ENCODE measurements around the gene FOXF1. TPM values are rescaled to one million over a fixed set of nuclear protein-coding genes. Genes with fewer than 3 reads are reported as not detected.

Gene FOXF1
- total and polyA plus RNA-seq, 9 of the 15 experiments (the other 6 are each of a cell fraction or from before 2014, with no cell fraction given), result 0.04 TPM; not detected in 8

DNA sequence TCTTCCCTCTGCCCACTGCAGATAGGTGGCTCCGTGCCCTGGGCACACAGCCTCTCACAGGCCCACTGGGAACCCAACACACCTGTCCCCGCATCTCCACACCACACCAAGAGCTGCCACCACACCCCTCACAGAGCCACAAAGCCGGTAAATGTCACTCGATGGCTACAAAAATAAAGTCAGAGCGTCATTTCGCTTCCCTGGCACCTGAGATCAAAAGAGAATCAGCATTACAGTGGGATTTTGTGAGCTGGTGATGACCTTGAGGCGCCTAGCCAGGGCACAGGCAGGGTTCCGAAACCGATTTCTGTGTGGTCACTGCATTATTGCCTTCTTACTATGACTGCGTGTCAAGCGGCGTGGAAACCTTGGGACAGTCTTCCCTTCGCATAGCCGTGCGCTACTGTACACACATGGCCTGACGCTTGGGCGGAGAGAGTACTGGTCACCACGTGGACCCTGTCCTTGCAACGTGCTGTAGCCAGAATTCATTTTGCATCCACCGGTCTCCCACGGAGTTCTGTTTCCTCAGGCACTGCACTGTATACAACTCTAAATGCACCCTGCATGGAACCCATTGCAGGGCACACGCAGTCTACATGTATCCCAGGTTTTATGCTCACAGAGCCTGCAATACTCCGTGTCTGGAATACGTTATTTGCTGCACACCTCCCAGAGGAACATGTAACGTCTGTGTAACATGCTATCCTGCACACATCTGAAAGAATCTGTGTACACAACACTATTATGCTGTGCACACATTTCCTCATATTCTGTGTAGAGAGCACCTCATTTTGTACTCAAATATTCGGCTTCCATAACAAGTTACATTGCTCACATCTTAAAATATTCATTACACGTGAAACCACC, 5.8 kb upstream of the FOXF1 start:
- in situ Hi-C loops (cut with MboI), result no loop called here
- H3K4me3 ChIP-seq, result no peak overlapping the region
- POLR2A ChIA-PET, result interaction anchor here (0.5 kb wide), 1 partner anchor 1242 kb away, joined by 3 read pairs; no protein-coding TSS in a partner anchor
- no peaks in the 10 kb centered on the region for H3K9me1 ChIP-seq (ENCODE audit: control insufficient read depth, insufficient read depth, low read length)
- H3K4me2 ChIP-seq (ENCODE audit: insufficient read depth, low read length), result no peak overlapping the region
- no peak for ATAC-seq
- no TSS peak for BruUV-seq (replicated peaks)
- H3K4me1 ChIP-seq (replicated peaks in 1 of 2; ENCODE audit: control insufficient read depth in 2 of 2, insufficient read depth in 2 of 2, low read length in 2 of 2), result peaks cover 0 to 11% of the 10 kb centered on the region in 2 experiments; a peak in 1 of 5 replicates
- intact Hi-C loops (cut with micrococcal nuclease), result no loop called here
- no peak for FAIRE-seq
- H3K9ac ChIP-seq (ENCODE audit: insufficient read depth in 1 of 2, low read depth in 2 of 2, low read length in 2 of 2), result no peak overlapping the region
- H3K9me3 ChIP-seq (replicated peaks; ENCODE audit: control insufficient read depth, insufficient read depth, low read depth, low read length), result no peaks in the 10 kb centered on the region
- no peaks in the 10 kb centered on the region for H3K79me2 ChIP-seq (ENCODE audit: control insufficient read depth, insufficient read depth, low read length)
- no peak for DNase-seq (ENCODE audit: extremely low read depth in 1 of 4, low spot score in 3 of 4)
- H3K36me3 ChIP-seq (ENCODE audit: control insufficient read depth, insufficient read depth, low read length), result no peaks in the 10 kb centered on the region
- CTCF ChIA-PET (ENCODE audit: low intra/inter-chr PET ratio), result no interaction called here
- 3% methylated on average over 27 of the region's 27 CpGs for WGBS (ENCODE audit: insufficient coverage, low coverage, missing lambda C conversion rate)
- H3K27me3 ChIP-seq (ENCODE audit: control insufficient read depth in 2 of 2, insufficient read depth in 2 of 2, low read length in 2 of 2), result peaks cover 45 to 80% of the 10 kb centered on the region in 2 experiments
- no peak overlapping the region for H2AFZ ChIP-seq (ENCODE audit: low read depth, low read length)
- H3K27ac ChIP-seq (ENCODE audit: extremely low read depth, low read depth, low read length), result no peak overlapping the region
- peaks cover 6% of the 10 kb centered on the region; the same call in 1 of the 2 replicates for H4K20me1 ChIP-seq (replicated peaks; ENCODE audit: control insufficient read depth, insufficient read depth, low read length)
- TF ChIP-seq MTA2 (IDR thresholded peaks at IDR 0.05; ENCODE audit: low read depth), result no peak
- TF ChIP-seq, protein P1, sequence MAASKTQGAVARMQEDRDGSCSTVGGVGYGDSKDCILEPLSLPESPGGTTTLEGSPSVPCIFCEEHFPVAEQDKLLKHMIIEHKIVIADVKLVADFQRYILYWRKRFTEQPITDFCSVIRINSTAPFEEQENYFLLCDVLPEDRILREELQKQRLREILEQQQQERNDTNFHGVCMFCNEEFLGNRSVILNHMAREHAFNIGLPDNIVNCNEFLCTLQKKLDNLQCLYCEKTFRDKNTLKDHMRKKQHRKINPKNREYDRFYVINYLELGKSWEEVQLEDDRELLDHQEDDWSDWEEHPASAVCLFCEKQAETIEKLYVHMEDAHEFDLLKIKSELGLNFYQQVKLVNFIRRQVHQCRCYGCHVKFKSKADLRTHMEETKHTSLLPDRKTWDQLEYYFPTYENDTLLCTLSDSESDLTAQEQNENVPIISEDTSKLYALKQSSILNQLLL (CRISPR knock-in tag; IDR thresholded peaks at IDR 0.05; ENCODE audit: borderline replicate concordance), result no peak
- no peak for TF ChIP-seq ZNF174 (CRISPR knock-in tag; IDR thresholded peaks at IDR 0.05)
- TF ChIP-seq, protein P2, sequence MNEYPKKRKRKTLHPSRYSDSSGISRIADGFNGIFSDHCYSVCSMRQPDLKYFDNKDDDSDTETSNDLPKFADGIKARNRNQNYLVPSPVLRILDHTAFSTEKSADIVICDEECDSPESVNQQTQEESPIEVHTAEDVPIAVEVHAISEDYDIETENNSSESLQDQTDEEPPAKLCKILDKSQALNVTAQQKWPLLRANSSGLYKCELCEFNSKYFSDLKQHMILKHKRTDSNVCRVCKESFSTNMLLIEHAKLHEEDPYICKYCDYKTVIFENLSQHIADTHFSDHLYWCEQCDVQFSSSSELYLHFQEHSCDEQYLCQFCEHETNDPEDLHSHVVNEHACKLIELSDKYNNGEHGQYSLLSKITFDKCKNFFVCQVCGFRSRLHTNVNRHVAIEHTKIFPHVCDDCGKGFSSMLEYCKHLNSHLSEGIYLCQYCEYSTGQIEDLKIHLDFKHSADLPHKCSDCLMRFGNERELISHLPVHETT (CRISPR knock-in tag; conservative IDR thresholded peaks at IDR 0.05 in 1 of 2, IDR thresholded peaks at IDR 0.05 in 1 of 2), result no peak
- no peak for TF ChIP-seq HNRNPK (IDR thresholded peaks at IDR 0.05; ENCODE audit: low read depth, low read length, poor library complexity, severe bottlenecking)
- TF ChIP-seq CBX2 (IDR thresholded peaks at IDR 0.05; ENCODE audit: insufficient read depth, low read length, poor library complexity, severe bottlenecking), result no peak
- TF ChIP-seq, protein P3, sequence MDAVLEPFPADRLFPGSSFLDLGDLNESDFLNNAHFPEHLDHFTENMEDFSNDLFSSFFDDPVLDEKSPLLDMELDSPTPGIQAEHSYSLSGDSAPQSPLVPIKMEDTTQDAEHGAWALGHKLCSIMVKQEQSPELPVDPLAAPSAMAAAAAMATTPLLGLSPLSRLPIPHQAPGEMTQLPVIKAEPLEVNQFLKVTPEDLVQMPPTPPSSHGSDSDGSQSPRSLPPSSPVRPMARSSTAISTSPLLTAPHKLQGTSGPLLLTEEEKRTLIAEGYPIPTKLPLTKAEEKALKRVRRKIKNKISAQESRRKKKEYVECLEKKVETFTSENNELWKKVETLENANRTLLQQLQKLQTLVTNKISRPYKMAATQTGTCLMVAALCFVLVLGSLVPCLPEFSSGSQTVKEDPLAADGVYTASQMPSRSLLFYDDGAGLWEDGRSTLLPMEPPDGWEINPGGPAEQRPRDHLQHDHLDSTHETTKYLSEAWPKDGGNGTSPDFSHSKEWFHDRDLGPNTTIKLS (IDR thresholded peaks at IDR 0.05; ENCODE audit: borderline replicate concordance, low read depth), result no peak
- no peak for TF ChIP-seq ZNF408 (CRISPR knock-in tag; IDR thresholded peaks at IDR 0.05; ENCODE audit: low read depth)
- TF ChIP-seq, protein P4, sequence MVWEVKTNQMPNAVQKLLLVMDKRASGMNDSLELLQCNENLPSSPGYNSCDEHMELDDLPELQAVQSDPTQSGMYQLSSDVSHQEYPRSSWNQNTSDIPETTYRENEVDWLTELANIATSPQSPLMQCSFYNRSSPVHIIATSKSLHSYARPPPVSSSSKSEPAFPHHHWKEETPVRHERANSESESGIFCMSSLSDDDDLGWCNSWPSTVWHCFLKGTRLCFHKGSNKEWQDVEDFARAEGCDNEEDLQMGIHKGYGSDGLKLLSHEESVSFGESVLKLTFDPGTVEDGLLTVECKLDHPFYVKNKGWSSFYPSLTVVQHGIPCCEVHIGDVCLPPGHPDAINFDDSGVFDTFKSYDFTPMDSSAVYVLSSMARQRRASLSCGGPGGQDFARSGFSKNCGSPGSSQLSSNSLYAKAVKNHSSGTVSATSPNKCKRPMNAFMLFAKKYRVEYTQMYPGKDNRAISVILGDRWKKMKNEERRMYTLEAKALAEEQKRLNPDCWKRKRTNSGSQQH (CRISPR knock-in tag; IDR thresholded peaks at IDR 0.05), result no peak
- TF ChIP-seq, protein P5, sequence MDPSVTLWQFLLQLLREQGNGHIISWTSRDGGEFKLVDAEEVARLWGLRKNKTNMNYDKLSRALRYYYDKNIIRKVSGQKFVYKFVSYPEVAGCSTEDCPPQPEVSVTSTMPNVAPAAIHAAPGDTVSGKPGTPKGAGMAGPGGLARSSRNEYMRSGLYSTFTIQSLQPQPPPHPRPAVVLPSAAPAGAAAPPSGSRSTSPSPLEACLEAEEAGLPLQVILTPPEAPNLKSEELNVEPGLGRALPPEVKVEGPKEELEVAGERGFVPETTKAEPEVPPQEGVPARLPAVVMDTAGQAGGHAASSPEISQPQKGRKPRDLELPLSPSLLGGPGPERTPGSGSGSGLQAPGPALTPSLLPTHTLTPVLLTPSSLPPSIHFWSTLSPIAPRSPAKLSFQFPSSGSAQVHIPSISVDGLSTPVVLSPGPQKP (CRISPR knock-in tag; IDR thresholded peaks at IDR 0.05), result no peak
- TF ChIP-seq WHSC1 (IDR thresholded peaks at IDR 0.05; ENCODE audit: low read length), result no peak

Measured in K562 (cell line).